Neural progenitor cell (in vitro differentiated cells): ENCODE data around the gene DNM1L.

Source experiments
- CTCF ChIP-seq: fragments of 200-600 bp; sonication (generic); IDR thresholded peaks from 2 replicates; pipeline ENCODE4 v1.5.1; 2017; ENCODE audit warnings: antibody characterized with exemption, mild to moderate bottlenecking
- EZH2 ChIP-seq: fragments of 200-600 bp; sonication (generic); IDR thresholded peaks from 2 replicates; pipeline ENCODE4 v1.6.1; 2017; ENCODE audit warnings: antibody characterized with exemption, mild to moderate bottlenecking, moderate library complexity

DNA sequence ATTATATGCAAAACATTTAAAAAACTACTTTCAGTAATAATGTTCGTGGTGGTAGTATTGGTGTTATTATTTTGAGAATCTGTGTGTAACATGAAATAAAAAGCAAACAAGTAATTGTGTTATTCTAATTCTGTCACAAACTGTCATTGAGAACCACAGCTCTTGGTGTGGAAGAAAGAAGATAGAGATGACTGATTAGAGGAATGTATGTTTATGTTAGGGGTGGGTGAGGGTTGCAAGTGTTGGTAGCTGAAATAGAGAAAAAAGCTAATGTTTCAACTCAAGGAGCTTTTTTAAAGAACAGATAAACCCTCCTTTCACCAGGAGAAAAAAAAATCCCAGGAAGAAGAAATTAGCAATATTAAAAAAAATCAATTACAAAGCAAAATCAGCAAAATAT lies 18.3 kb downstream of the DNM1L start:
- TF ChIP-seq CTCF (no peak), EZH2 (no peak)
